IPS-20b (cell line): ENCODE measurements around the gene JAKMIP2.

Experiments used
- H3K27ac ChIP-seq: one replicate; pipeline ENCODE4 v1.5.1; 2013; ENCODE audit warnings: low read length
- H3K27me3 ChIP-seq: 2 replicates; pipeline ENCODE4 v1.6.1; 2013; ENCODE audit warnings: mild to moderate bottlenecking, low read length, inconsistent platforms; ENCODE audit not compliant: insufficient read depth
- H3K36me3 ChIP-seq: 2 replicates; pipeline ENCODE4 v1.6.1; 2013; ENCODE audit warnings: low read depth, mild to moderate bottlenecking, inconsistent platforms, low read length, moderate library complexity; ENCODE audit not compliant: insufficient read depth
- H3K4me1 ChIP-seq: 2 replicates; pipeline ENCODE4 v1.6.1; 2013; ENCODE audit warnings: mild to moderate bottlenecking, control low read depth, inconsistent platforms, low read length, moderate library complexity; ENCODE audit not compliant: insufficient read depth
- H3K4me3 ChIP-seq: 2 replicates; pipeline ENCODE4 v1.5.1; 2013; ENCODE audit warnings: mild to moderate bottlenecking, low read length, inconsistent platforms
- H3K9ac ChIP-seq: 2 replicates; pipeline ENCODE4 v1.6.1; 2013; ENCODE audit warnings: low read depth, mild to moderate bottlenecking, inconsistent platforms, low read length, moderate library complexity
- H3K9me3 ChIP-seq: 2 replicates; pipeline ENCODE4 v1.6.1; 2013; ENCODE audit warnings: mild to moderate bottlenecking, low read depth, low read length, inconsistent platforms; ENCODE audit not compliant: insufficient read depth

The JAKMIP2 gene

GRCh38 chr5:147688656-147689356 is 93.7 kb downstream of the JAKMIP2 start:
- Histone ChIP-seq H3K27ac (no peak overlapping the region), H3K4me1 (no peaks in the 10 kb centered on the region; the same call in 1 of the 2 replicates), H3K36me3 (no peaks in the 10 kb centered on the region), H3K9me3 (no peaks in the 10 kb centered on the region), H3K27me3 (no peaks in the 10 kb centered on the region), H3K9ac (no peak overlapping the region), H3K4me3 (no peak overlapping the region)

GRCh38 chr5:147687118-147687517 is 95.4 kb downstream of the JAKMIP2 start:
- Histone ChIP-seq H3K27ac (no peak overlapping the region), H3K9me3 (no peaks in the 10 kb centered on the region), H3K4me3 (no peak overlapping the region), H3K4me1 (no peaks in the 10 kb centered on the region; the same call in 1 of the 2 replicates), H3K27me3 (no peaks in the 10 kb centered on the region), H3K36me3 (no peaks in the 10 kb centered on the region), H3K9ac (no peak overlapping the region)

DNA sequence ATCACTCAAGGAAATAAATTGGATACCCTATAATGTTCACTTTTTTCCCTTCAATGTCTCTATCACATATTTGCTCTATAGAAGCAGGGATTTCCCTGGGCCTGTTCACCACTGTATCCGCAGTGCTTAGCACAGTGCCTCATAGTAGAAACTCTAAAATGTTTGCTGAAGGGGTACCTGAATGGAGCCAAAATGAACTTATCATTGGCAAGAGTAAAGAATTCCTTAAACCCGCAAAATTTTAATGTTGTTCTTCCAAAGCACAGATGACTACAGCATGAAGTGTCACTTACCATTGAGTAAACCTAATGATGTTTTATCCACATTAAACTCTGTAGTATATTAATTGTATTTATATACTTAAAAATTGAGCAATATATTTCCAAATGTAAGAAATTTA is 96.1 kb downstream of the JAKMIP2 start:
- Histone ChIP-seq H3K36me3 (no peaks in the 10 kb centered on the region), H3K27ac (no peak overlapping the region), H3K4me3 (no peak overlapping the region), H3K27me3 (no peaks in the 10 kb centered on the region), H3K9me3 (no peaks in the 10 kb centered on the region), H3K4me1 (no peaks in the 10 kb centered on the region; the same call in 1 of the 2 replicates), H3K9ac (no peak overlapping the region)

DNA sequence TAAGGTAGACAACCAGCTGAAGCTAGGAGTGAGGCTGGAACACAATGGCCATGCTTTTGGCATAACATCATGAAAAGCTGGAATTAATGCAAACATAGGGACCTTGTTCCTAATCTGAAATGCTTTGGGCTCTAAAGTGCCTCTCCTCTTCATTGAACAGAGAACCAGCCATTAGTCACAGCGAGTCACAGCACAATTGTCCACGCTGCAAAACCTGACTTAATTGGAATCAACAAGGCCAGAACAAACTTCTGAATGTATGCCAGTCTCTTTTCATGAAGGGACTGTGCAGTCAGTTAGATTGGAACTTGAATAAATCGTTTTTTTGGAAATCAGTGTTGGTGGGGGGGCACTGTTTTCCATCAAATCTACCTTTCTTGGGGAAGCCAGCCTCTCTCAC is 96.5 kb downstream of the JAKMIP2 start:
- H3K9me3 ChIP-seq: no peaks in the 10 kb centered on the region
- H3K36me3 ChIP-seq: no peaks in the 10 kb centered on the region
- H3K4me3 ChIP-seq: no peak overlapping the region
- H3K4me1 ChIP-seq: no peaks in the 10 kb centered on the region
- H3K27me3 ChIP-seq: no peaks in the 10 kb centered on the region
- no peak overlapping the region for H3K9ac ChIP-seq
- H3K27ac ChIP-seq: no peak overlapping the region

- Histone ChIP-seq H3K9ac (no peak overlapping the region), H3K4me1 (no peaks in the 10 kb centered on the region), H3K27me3 (no peaks in the 10 kb centered on the region), H3K9me3 (no peaks in the 10 kb centered on the region), H3K4me3 (no peak overlapping the region), H3K27ac (no peak overlapping the region), H3K36me3 (peaks cover 17% of the 10 kb centered on the region; the same call in 1 of the 2 replicates)
Observed at GRCh38 chr5:147675168-147675567, 107.4 kb downstream of the JAKMIP2 start.

- peaks cover 24% of the 10 kb centered on the region; the same call in 1 of the 2 replicates for H3K36me3 ChIP-seq
- H3K9ac ChIP-seq: no peak overlapping the region
- no peak overlapping the region for H3K4me3 ChIP-seq
- H3K4me1 ChIP-seq: no peaks in the 10 kb centered on the region
- no peak overlapping the region for H3K27ac ChIP-seq
- no peaks in the 10 kb centered on the region for H3K27me3 ChIP-seq
- H3K9me3 ChIP-seq: no peaks in the 10 kb centered on the region
Observed at GRCh38 chr5:147674411-147674810, 108.1 kb downstream of the JAKMIP2 start.

DNA sequence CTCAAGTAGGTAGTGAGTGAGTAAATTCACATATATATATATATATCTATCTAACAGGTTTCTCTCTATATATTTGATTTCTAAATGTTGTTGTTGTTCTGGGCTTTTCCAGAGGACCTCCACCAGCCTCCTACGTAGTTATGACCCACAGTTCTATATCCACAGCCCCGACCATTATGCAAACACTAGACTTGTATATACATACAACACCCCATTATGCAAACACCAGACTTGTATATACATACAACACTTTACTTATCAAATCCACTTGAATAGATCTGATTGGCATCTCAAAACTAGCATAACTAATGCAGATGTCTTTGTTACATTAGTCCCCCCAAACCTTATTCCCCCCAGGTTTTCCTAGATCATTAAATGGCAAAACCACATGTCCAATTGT is 108.7 kb downstream of the JAKMIP2 start:
- Histone ChIP-seq H3K27ac (no peak overlapping the region), H3K36me3 (peaks cover 30% of the 10 kb centered on the region; the same call in 1 of the 2 replicates)

GRCh38 chr5:147673266-147673665 is 109.3 kb downstream of the JAKMIP2 start:
- no peak overlapping the region for H3K9ac ChIP-seq
- H3K9me3 ChIP-seq: no peaks in the 10 kb centered on the region
- H3K4me1 ChIP-seq: no peaks in the 10 kb centered on the region
- peaks cover 36% of the 10 kb centered on the region; the same call in 1 of the 2 replicates for H3K36me3 ChIP-seq
- no peak overlapping the region for H3K4me3 ChIP-seq
- no peak overlapping the region for H3K27ac ChIP-seq
- H3K27me3 ChIP-seq: no peaks in the 10 kb centered on the region

More for the DNA sequence above, 108.7 kb downstream of the JAKMIP2 start:
- no peaks in the 10 kb centered on the region for H3K9me3 ChIP-seq
- H3K4me3 ChIP-seq: no peak overlapping the region
- H3K4me1 ChIP-seq: no peaks in the 10 kb centered on the region
- H3K9ac ChIP-seq: no peak overlapping the region
- no peaks in the 10 kb centered on the region for H3K27me3 ChIP-seq

DNA sequence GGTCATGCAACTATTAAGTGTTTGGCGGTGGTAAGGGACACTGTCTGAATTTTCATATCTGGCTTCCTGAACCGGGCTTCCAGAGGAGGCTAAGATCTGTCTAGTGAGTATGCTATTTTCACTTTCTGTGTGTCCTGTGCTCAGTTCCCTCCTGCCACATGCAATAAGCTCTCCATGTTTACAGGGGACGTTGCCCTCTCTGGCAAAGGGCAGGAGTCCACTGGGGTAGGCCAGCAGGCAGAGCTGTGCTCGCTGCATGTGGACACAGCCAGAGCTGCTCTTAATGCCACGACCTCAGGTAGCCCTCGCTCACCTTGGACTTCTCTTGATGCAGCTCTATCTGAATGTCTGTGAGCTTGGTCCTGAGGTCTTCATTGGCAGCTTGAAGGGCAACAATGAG is 111.2 kb downstream of the JAKMIP2 start:
- Histone ChIP-seq H3K27me3 (no peaks in the 10 kb centered on the region), H3K9ac (no peak overlapping the region), H3K4me3 (no peak overlapping the region), H3K36me3 (peaks cover 47% of the 10 kb centered on the region; the same call in 1 of the 2 replicates), H3K9me3 (no peaks in the 10 kb centered on the region), H3K4me1 (no peaks in the 10 kb centered on the region), H3K27ac (no peak overlapping the region)

GRCh38 chr5:147670815-147671214 is 111.7 kb downstream of the JAKMIP2 start:
- Histone ChIP-seq H3K4me3 (no peak overlapping the region), H3K27ac (no peak overlapping the region), H3K27me3 (no peaks in the 10 kb centered on the region), H3K9me3 (no peaks in the 10 kb centered on the region), H3K9ac (no peak overlapping the region), H3K4me1 (no peaks in the 10 kb centered on the region), H3K36me3 (peaks cover 47% of the 10 kb centered on the region; the same call in 1 of the 2 replicates)

DNA sequence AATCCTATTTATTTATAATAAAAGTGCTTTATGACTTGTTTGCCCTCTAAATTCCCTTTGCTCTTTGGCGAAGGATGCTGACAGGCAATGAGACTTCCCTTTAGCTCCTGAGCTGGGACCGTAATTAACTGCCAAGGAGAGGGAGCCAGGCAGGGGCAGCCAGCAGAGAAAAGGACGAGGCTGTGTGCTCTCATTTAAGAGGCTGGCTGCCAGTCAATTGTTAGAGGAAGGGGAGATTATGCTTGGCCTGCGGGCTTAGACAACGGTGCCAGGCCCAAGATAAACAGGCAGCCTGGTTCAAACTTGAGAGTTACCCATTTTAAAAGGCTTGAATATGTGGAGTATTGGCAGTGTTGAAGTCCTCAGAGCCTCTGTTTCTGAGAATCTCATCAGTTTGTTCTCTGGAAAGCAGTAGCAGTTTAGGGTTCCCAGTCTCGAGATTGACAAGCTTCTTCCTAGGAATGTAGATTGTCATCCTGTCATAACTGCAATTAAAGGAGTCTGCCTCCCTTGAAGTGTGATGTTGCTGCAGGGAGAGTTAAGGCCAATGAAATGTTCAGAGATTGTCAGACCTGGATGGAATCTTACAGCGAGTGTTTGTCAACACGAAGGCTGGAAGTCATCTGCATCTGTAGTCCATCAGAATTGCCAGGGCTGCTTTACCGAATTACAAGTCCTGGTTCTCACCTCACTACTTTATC is 113.2 kb downstream of the JAKMIP2 start:
- H3K9me3 ChIP-seq: no peaks in the 10 kb centered on the region
- no peaks in the 10 kb centered on the region for H3K27me3 ChIP-seq
- no peak overlapping the region for H3K4me3 ChIP-seq
- peaks cover 54% of the 10 kb centered on the region; the same call in 1 of the 2 replicates for H3K36me3 ChIP-seq
- no peak overlapping the region for H3K9ac ChIP-seq
- no peak overlapping the region for H3K27ac ChIP-seq
- H3K4me1 ChIP-seq: no peaks in the 10 kb centered on the region

DNA sequence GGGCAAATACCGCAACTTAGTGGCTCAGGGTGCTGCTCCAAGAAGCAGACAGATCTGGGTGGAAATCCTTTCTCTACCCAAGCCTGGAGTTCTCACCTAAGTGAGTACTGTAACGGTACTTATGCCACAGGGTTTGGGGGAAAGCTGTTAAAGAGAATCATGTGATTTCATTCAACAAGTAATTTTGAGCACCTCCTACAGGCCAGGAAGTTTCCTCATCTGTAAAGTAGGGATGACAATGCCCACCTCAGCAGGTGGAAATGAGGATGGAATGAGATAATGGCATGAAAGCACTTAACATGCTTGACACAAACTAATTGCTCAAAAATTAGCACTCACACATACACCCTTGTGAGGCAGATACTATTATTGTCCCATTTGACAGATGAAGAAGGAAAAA is 114.1 kb downstream of the JAKMIP2 start:
- no peak overlapping the region for H3K4me3 ChIP-seq
- H3K4me1 ChIP-seq: no peaks in the 10 kb centered on the region
- H3K9ac ChIP-seq: no peak overlapping the region
- H3K27me3 ChIP-seq: no peaks in the 10 kb centered on the region
- no peaks in the 10 kb centered on the region for H3K9me3 ChIP-seq
- peaks cover 54% of the 10 kb centered on the region; the same call in 1 of the 2 replicates for H3K36me3 ChIP-seq
- H3K27ac ChIP-seq: no peak overlapping the region
